ENCODE data around the gene OR4K14. TPM values are rescaled to one million over a fixed set of nuclear protein-coding genes. Genes with fewer than 3 reads are reported as not detected.
"Not testable (repeated sequence)": the region's sequence is repeated elsewhere in the genome, so short reads cannot be mapped to it uniquely, and the experiment has no call there.

OR4K14 gene, protein sequence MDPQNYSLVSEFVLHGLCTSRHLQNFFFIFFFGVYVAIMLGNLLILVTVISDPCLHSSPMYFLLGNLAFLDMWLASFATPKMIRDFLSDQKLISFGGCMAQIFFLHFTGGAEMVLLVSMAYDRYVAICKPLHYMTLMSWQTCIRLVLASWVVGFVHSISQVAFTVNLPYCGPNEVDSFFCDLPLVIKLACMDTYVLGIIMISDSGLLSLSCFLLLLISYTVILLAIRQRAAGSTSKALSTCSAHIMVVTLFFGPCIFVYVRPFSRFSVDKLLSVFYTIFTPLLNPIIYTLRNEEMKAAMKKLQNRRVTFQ
- polyA plus RNA-seq, result not detected

DNA sequence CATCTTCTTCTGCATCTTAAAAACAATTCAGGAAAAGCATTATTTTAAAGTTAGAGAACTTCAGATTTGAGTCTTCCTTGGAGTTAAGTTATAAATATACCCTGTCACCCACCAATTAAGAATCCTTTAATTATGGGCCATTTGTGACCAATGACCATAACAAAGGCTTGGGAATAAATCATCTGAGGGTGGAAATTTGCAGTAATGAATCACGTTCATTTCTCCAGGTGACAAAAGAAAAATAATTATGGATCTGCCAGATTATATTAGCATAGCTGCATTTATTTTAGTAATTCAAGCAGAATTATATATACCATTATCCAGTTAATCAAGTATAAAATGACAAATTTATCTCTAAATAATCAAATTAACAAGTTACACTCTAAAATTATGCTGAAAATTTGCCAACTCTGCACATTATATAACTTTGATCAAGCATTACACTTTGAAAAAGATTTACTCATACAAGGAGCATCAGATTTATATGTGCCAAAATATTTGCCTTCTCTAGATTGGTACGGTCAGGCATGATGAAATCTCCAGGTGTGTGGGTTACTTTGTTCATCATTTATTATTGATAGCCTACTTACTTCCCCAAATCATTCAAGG lies at the start of gene OR4K14:
OR4K14 (minus strand) TSS at position 51 of the 609 bp plus-strand sequence. CDS start 4,114 bp downstream, outside the sequence.
- H3K27ac ChIP-seq (ENCODE audit: low read depth, low read length), result no peak within 1 kb of the TSS
- 61 to 69% (median 69%) methylated on average over 2 of the region's 2 CpGs for WGBS, 3 donors

DNA sequence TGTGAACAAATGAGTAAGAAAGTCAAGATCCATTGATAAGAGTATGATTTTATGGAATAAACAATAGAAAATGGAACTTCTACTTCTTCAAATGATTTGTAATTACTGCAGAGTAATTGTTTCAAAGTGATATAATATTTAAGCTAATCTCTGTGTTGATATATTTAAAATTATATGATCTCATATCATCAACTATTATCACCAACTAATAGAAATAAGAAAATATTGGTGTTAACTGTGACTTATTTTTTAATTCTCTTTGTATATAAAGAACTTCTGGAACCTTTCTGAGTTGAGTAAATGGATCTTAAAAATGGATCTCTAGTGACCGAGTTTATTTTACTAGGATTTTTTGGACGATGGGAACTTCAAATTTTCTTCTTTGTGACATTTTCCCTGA lies 40.6 kb upstream of the OR4K14 start, which contains the start of gene OR4L1:
OR4L1 (plus strand) TSS at position 301 of the 400 bp plus-strand sequence; CDS start at position 301, 0 bp downstream.
- 59 to 72% (median 67%) methylated on average over 2 of the region's 2 CpGs for WGBS, 3 donors
- no peak within 1 kb of the TSS for H3K27ac ChIP-seq (ENCODE audit: low read depth, low read length)

DNA sequence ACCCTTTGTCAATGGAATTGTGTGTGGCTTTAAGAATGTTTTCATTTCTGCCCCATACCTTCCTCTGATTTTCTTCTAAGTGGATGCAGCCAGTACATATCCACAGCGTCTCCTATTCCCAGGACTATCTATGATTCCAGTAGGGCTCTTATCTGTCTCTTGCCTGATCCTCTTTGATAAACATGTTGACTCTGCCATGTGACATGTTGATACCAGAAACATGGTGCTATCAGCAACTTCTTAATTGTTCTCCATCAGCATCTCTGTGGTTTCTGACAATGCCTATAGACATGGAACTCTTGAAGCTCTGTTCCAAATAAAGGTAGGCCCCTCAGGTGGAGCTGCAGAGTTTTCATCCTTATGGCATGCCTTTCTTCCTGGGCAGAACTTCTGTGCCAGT lies 29.1 kb upstream of the OR4K14 start:
- no peak overlapping the region for H3K27ac ChIP-seq (ENCODE audit: low read depth, low read length)

DNA sequence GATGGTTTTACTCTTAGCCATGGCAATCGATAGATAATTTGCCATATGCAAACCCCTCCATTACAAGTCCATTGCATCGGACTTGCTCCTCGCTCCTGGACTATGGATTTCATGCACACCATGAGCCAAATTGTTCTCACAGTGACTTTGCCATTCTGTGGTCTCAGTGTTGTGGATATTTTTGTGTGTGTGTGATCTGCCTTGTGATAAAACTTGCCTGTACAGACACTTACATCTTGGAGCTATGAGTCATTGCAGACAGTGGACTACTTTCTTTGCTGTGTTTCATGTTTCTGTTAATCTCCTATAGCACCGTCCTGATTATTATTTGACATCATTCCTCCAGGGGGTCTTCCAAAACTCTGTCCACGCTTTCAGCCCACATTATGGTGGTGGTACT lies 25.1 kb upstream of the OR4K14 start:
- WGBS, 3 donors, result 66 to 72% (median 69%) methylated on average over 5 of the region's 5 CpGs
- no peak overlapping the region for H3K27ac ChIP-seq (ENCODE audit: low read depth, low read length)

More for the DNA sequence above, 29.1 kb upstream of the OR4K14 start:
- 57 to 68% (median 62%) methylated on average over 1 of the region's 1 CpG for WGBS, 3 donors

DNA sequence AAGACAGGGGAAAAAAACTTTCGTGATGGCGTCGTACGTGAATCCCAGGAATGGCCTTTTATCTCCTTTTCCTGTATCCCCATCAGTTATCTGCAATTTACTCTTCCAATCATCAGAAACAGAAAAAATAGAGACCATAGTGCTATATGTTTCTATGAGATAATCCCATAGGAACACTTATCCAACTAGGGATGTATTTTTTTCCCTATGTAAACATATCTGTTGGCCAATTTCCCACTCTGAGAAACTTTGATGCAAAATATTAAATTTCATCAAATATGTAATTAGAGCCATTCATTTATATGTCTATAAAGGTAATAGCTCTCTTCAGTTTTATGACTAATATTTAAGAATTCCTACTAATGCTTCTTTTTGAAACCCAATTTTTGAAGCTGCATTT lies 16.8 kb upstream of the OR4K14 start, which contains the start of gene OR4K13:
OR4K13 (minus strand) TSS at position 101 of the 400 bp plus-strand sequence. CDS start 1,280 bp downstream, outside the sequence.
- 88 to 92% (median 90%) methylated on average over 4 of the region's 4 CpGs for WGBS, 3 donors
- no peak within 1 kb of the TSS for H3K27ac ChIP-seq (ENCODE audit: low read depth, low read length)

DNA sequence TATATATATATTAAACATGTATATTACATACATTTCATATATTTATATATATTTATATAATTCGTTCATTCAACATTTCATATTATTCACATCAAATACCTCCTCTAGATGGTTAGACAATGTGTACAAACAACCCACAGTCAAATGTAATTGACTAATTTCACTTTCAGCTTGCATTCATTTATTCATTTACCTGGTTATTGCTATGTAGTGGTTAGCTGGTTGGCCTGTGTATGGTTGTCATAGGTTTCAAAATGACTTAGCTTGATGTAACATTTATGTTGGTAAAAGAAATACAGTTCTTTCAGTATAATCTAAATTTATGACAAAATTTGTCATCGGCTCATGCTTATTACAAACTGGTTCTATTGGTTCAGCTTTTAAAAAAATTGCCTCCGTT lies 16.3 kb upstream of the OR4K14 start:
- WGBS, 3 donors, result 52 to 72% (median 65%) methylated on average over 3 of the region's 3 CpGs
- H3K27ac ChIP-seq (ENCODE audit: low read depth, low read length), result no peak overlapping the region

DNA sequence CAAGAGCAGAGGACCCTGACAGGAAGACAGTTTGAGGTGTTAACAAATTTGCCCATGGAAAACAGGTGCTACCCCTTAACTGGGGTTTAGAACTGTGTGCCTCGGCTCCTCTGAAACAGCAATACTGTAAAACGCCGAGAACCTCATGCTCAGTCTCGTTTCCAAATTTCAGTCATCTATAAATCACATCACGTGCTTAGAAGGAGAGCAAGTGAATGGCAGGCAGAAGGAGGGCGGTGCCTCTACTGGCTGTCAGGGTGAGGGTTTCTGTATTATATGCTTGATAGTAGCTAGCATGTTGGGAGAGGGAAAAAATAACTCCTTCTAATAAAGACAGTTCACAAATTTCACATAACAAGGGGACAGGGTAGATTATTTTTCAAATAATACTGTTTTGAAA lies 12.0 kb upstream of the OR4K14 start:
- 73 to 80% (median 76%) methylated on average over 6 of the region's 6 CpGs for WGBS, 3 donors
- no peak overlapping the region for H3K27ac ChIP-seq (ENCODE audit: low read depth, low read length)

DNA sequence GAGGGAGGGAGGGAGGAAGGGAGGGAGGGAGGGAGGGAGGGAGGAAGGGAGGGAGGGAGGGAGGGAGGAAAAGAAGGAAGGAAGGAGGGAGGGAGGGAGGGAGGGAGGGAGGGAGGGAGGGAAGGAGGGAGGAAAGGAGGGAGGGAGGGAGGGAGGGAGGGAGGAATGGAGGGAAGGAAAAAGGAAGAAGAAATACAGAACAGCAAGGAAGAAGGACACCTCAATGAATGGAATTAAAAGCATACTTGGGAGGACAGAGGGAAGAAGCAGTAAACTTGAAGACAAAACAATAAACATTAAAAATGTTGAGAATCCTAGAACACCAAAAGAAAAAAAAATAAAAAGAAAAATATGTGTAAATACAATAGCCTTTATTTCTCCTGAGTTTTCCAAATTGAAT lies 11.0 kb downstream of the OR4K14 start:
- H3K27ac ChIP-seq (ENCODE audit: low read depth, low read length), result no peak overlapping the region

DNA sequence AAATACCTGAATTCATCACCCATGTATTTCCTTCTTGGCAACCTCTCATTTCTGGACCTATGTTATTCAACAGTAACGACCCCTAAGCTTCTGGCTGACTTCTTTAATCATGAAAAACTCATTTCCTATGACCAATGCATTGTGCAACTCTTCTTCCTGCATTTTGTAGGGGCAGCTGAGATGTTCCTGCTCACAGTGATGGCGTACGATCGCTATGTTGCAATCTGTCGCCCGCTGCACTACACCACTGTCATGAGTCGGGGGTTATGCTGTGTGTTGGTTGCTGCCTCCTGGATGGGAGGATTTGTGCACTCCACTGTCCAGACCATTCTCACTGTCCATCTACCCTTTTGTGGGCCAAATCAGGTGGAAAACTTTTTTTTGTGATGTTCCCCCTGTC lies 16.8 kb downstream of the OR4K14 start:
- H3K27ac ChIP-seq (ENCODE audit: low read depth, low read length), result no peak overlapping the region
- WGBS, 3 donors, result 39 to 77% (median 60%) methylated on average over 7 of the region's 7 CpGs

DNA sequence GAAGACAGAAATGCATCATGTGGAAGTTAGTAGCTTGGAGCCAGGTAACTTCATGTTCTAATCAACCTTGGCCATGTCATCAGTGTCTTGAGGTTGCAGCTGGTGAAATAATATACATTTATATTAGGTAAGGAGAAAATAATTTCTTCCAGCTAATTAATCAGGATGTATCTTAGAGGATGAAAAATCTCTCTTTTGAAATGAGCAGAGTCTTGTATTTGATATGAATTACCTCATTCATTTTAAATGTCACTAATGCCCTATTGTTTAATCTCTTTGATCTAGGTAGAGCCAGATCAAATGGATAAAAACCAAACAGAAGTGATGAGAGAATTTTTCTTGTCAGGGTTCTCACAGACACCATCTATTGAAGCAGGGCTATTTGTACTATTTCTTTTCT lies 17.2 kb downstream of the OR4K14 start, which contains the start of gene OR4Q2:
OR4Q2 (plus strand) TSS at position 301 of the 400 bp plus-strand sequence.
- H3K27ac ChIP-seq (ENCODE audit: low read depth, low read length), result no peak within 1 kb of the TSS

DNA sequence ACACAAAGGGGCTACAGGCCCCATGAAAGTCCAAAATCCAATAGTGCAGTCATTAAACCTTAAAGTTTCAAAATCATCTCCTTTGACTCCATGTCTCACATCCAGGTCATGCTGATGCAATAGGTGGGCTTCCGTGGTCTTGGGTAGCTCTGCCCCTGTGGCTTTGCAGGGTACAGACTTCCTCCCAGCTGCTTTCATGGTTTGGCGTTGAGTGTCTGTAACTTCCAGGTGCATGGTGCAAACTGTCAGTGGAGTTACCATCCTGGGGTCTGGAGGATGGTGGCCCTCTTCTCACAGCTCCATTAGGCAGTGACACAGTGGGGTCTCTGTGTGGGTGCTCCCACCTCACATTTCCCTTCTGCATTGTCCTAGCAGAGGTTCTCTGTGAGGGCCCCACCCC lies 25.7 kb downstream of the OR4K14 start:
- H3K27ac ChIP-seq (ENCODE audit: low read depth, low read length), result no peak overlapping the region
- 58 to 70% (median 61%) methylated on average over 2 of the region's 2 CpGs for WGBS, 3 donors

DNA sequence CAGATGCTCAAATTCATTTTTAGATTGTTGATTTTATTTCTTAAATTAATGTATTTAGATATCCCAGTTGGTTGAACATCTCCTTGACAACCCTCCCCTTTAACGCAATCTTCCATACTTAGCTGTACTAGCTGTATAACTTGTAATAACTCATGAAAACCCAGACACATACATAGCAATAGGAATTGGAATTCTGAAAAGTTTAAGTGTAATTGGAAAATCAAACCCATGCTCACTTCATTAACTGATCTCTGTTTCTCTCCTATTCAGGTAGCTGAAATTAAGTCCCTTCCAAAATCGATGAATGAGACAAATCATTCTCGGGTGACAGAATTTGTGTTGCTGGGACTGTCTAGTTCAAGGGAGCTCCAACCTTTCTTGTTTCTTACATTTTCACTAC lies 43.8 kb downstream of the OR4K14 start, which contains the start of gene OR4K15:
OR4K15 (plus strand) TSS at position 301 of the 400 bp plus-strand sequence; CDS start at position 301, 0 bp downstream.
- 93 to 96% (median 94%) methylated on average over 3 of the region's 3 CpGs for WGBS, 3 donors
- H3K27ac ChIP-seq (ENCODE audit: low read depth, low read length), result no peak within 1 kb of the TSS

DNA sequence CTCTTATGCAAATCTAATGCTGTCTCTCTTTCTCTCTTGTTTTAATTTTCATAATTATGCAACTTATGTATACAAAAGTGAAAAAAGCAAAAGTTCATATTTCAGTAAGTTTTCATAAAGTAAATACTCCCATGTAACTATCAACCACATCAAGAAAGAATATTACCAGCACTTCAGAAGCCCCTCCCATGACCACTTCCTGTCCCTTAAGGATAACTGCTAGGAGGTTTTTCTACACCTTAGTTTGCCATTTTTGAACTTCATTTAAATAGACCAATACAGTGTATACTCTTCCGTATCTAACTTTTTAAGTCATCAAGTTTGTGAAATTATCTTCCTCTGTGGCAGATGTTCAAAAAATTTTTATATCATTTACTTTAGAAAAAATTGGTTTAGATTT lies 44.3 kb downstream of the OR4K14 start:
- no peak overlapping the region for H3K27ac ChIP-seq (ENCODE audit: low read depth, low read length)
- WGBS, 3 donors, result 60 to 69% (median 66%) methylated on average over 1 of the region's 1 CpG

DNA sequence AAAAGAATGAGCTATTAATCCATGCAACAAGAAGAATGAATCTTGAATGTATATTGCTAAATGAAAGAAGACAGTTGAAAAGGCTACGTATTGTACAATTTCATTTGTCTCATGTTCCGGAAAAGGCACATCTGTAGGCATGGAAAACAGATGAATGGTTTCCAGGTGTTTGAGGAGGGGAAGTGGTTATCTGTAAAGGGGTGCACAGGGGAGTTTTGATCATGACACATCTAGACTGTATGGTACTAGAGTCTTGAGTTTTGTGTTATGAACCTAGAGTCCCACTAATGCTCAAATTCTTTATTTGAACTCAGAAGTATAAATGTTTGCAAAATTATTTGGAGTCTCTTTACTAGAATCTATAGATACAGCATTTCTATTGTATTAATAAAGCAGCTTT lies 49.4 kb downstream of the OR4K14 start:
- WGBS, 3 donors, result 55 to 72% (median 65%) methylated on average over 2 of the region's 2 CpGs
- not testable (repeated sequence) for H3K27ac ChIP-seq (ENCODE audit: low read depth, low read length)

Other genes with a start within 250 kb of the OR4K14 start
- not detected for gene OR4M1, start 245.8 kb downstream of the OR4K14 start, polyA plus RNA-seq
- not detected for gene OR4N2, start 215.5 kb downstream of the OR4K14 start, polyA plus RNA-seq
- gene OR4K2, start 144.2 kb downstream of the OR4K14 start, polyA plus RNA-seq, result not detected
- gene OR4K5, start 98.7 kb downstream of the OR4K14 start, polyA plus RNA-seq, result not detected
- gene OR4K1, start 88.4 kb downstream of the OR4K14 start, polyA plus RNA-seq, result not detected
- gene OR4K15, start 43.7 kb downstream of the OR4K14 start, polyA plus RNA-seq, result not detected
- gene OR4Q2, start 17.1 kb downstream of the OR4K14 start, polyA plus RNA-seq, result not detected
- gene OR4K13, start 16.7 kb upstream of the OR4K14 start, polyA plus RNA-seq, result not detected
- not detected for gene OR4L1, start 40.7 kb upstream of the OR4K14 start, polyA plus RNA-seq
- not detected for gene OR4K17, start 91.4 kb upstream of the OR4K14 start, polyA plus RNA-seq
- gene OR4N5, start 119.5 kb upstream of the OR4K14 start, polyA plus RNA-seq, result not detected
- not detected for gene OR11G2, start 171.6 kb upstream of the OR4K14 start, polyA plus RNA-seq
- not detected for gene OR11H6, start 204.4 kb upstream of the OR4K14 start, polyA plus RNA-seq
- gene OR11H7, start 209.7 kb upstream of the OR4K14 start, polyA plus RNA-seq, result not detected
- not detected for gene OR11H4, start 220.0 kb upstream of the OR4K14 start, polyA plus RNA-seq